ENCODE measurements around the gene OR52N2. TPM values are rescaled to one million over a fixed set of nuclear protein-coding genes. Genes with fewer than 3 reads are reported as not detected.

The OR52N2 gene
- total and polyA plus RNA-seq, 9 of the 15 experiments (the other 6 are each of a cell fraction or from before 2014, with no cell fraction given): not detected

DNA sequence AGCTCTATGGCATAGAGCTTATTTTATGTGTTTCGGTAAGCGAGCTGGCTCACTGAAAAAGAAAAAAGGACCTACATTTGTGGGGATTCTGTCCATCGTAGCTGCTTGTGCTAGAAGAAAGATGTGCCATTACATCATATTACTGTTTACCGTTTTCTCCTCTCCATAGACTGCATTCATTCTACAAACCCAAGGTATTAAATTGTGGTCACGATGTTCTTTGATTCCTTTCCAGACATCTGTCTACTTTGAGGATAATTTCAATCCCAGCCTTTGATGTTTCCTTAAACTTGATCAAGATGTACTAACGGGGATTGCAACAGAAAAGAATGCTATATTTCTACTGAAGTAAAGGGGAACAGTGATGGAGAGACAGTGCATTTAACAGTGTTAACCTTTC, 12.2 kb upstream of the OR52N2 start:
- FAIRE-seq (no peak), DNase-seq (ENCODE audit: extremely low read depth in 1 of 4, low spot score in 3 of 4) (no peak), ATAC-seq (no peak)
- Histone ChIP-seq H3K9me1 (ENCODE audit: control insufficient read depth, insufficient read depth, low read length) (no peaks in the 10 kb centered on the region), H3K9me3 (replicated peaks; ENCODE audit: control insufficient read depth, insufficient read depth, low read depth, low read length) (no peaks in the 10 kb centered on the region), H3K4me3 (no peak overlapping the region), H3K27ac (ENCODE audit: extremely low read depth, low read depth, low read length) (no peak overlapping the region), H3K9ac (ENCODE audit: insufficient read depth in 1 of 2, low read depth in 2 of 2, low read length in 2 of 2) (no peak overlapping the region), H4K20me1 (replicated peaks; ENCODE audit: control insufficient read depth, insufficient read depth, low read length) (no peaks in the 10 kb centered on the region), H2AFZ (ENCODE audit: low read depth, low read length) (no peak overlapping the region), H3K79me2 (ENCODE audit: control insufficient read depth, insufficient read depth, low read length) (no peaks in the 10 kb centered on the region), H3K4me2 (ENCODE audit: insufficient read depth, low read length) (no peak overlapping the region), H3K36me3 (ENCODE audit: control insufficient read depth, insufficient read depth, low read length) (no peaks in the 10 kb centered on the region), H3K27me3 (ENCODE audit: control insufficient read depth in 2 of 2, insufficient read depth in 2 of 2, low read length in 2 of 2) (no peaks in the 10 kb centered on the region; a peak in 1 of 5 replicates), H3K4me1 (replicated peaks in 1 of 2; ENCODE audit: control insufficient read depth in 2 of 2, insufficient read depth in 2 of 2, low read length in 2 of 2) (no peaks in the 10 kb centered on the region)
- in situ Hi-C loops (cut with MboI) (no loop called here), intact Hi-C loops (cut with micrococcal nuclease) (no loop called here)
- BruUV-seq (replicated peaks): no TSS peak
- POLR2A ChIA-PET: interaction anchor here (0.6 to 0.7 kb wide), 3 partner anchors 171 to 335 kb away, joined by 3 read pairs; no protein-coding TSS in a partner anchor
- CTCF ChIA-PET (ENCODE audit: low intra/inter-chr PET ratio): no interaction called here
- TF ChIP-seq MBD2 (IDR thresholded peaks at IDR 0.05; ENCODE audit: borderline replicate concordance, low read depth) (no peak), ZFPM2 (CRISPR knock-in tag; IDR thresholded peaks at IDR 0.05) (no peak), RFX7 (CRISPR knock-in tag; IDR thresholded peaks at IDR 0.05) (no peak), GATA2 (CRISPR knock-in tag; IDR thresholded peaks at IDR 0.05) (no peak), NFYB (IDR thresholded peaks at IDR 0.05; ENCODE audit: extremely low read depth, insufficient read length) (no peak)
- TF ChIP-seq, protein P1, sequence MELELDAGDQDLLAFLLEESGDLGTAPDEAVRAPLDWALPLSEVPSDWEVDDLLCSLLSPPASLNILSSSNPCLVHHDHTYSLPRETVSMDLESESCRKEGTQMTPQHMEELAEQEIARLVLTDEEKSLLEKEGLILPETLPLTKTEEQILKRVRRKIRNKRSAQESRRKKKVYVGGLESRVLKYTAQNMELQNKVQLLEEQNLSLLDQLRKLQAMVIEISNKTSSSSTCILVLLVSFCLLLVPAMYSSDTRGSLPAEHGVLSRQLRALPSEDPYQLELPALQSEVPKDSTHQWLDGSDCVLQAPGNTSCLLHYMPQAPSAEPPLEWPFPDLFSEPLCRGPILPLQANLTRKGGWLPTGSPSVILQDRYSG (tag; conservative IDR thresholded peaks at IDR 0.05; ENCODE audit: low read depth): no peak
- TF ChIP-seq, protein P2, sequence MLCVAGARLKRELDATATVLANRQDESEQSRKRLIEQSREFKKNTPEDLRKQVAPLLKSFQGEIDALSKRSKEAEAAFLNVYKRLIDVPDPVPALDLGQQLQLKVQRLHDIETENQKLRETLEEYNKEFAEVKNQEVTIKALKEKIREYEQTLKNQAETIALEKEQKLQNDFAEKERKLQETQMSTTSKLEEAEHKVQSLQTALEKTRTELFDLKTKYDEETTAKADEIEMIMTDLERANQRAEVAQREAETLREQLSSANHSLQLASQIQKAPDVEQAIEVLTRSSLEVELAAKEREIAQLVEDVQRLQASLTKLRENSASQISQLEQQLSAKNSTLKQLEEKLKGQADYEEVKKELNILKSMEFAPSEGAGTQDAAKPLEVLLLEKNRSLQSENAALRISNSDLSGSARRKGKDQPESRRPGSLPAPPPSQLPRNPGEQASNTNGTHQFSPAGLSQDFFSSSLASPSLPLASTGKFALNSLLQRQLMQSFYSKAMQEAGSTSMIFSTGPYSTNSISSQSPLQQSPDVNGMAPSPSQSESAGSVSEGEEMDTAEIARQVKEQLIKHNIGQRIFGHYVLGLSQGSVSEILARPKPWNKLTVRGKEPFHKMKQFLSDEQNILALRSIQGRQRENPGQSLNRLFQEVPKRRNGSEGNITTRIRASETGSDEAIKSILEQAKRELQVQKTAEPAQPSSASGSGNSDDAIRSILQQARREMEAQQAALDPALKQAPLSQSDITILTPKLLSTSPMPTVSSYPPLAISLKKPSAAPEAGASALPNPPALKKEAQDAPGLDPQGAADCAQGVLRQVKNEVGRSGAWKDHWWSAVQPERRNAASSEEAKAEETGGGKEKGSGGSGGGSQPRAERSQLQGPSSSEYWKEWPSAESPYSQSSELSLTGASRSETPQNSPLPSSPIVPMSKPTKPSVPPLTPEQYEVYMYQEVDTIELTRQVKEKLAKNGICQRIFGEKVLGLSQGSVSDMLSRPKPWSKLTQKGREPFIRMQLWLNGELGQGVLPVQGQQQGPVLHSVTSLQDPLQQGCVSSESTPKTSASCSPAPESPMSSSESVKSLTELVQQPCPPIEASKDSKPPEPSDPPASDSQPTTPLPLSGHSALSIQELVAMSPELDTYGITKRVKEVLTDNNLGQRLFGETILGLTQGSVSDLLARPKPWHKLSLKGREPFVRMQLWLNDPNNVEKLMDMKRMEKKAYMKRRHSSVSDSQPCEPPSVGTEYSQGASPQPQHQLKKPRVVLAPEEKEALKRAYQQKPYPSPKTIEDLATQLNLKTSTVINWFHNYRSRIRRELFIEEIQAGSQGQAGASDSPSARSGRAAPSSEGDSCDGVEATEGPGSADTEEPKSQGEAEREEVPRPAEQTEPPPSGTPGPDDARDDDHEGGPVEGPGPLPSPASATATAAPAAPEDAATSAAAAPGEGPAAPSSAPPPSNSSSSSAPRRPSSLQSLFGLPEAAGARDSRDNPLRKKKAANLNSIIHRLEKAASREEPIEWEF (CRISPR knock-in tag; IDR thresholded peaks at IDR 0.05): no peak
- WGBS (ENCODE audit: insufficient coverage, low coverage, missing lambda C conversion rate): 2% methylated on average over 6 of the region's 6 CpGs

Measured in K562 (cell line).